ENCODE measurements around the gene OBP2A.

DNA sequence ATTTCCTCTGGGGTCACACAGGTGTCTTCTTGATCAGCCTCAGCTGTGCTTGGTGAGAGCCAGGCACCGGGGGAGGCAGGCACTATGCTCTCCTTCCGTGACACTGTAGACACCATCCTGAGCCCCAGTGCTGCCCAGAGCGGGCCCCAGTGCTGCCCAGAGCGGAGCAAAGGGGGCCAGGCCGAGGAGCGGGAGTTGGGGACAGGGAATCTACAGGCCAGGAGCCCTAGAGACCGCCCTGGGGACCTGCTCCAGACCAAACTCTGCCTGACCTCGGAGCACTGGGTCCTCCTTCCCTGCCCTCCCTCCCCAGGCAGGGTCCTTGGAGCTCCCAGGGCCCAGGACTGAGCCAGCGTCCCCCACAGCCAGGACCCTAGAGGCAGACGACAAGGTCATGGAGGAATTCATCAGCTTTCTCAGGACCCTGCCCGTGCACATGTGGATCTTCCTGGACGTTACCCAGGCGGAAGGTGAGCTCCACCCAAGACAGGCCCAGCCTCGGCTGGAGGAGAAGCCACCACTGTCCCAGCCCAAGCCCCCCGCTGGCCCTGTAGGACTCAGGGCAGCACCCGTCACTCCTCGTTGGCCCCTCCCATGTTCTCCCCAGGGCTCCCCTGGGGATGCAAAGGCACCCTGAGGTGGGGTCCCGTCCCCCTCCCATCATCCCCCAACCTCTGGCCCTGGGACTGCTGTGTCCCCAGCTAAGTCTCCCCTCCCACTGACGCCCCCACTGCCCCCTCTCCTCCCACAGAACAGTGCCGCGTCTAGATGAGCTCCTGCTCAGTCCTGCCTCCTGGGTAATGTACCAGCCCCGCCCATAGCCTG is 45.8 kb downstream of the OBP2A start:
- TF ChIP-seq ZNF274 (IDR thresholded peaks at IDR 0.05; ENCODE audit: low read depth, low read length) (no peak), SUZ12 (IDR thresholded peaks at IDR 0.05; ENCODE audit: extremely low read depth, insufficient read depth, insufficient read length) (no peak), YY1 (IDR thresholded peaks at IDR 0.05; ENCODE audit: insufficient read depth, insufficient read length) (no peak)
